ENCODE measurements around the gene SEPTIN12.

SEPTIN12 gene

GRCh38 chr16:4753227-4753626 lies 34.9 kb downstream of the SEPTIN12 start:
- ATAC-seq (replicated peaks; ENCODE audit: extremely low read depth, poor library complexity, severe bottlenecking) = no peak
- Mint-ChIP-seq H3K9me3 (no peaks in the 10 kb centered on the region), H3K27me3 (no peaks in the 10 kb centered on the region), H3K4me1 (peaks cover under 1% of the 10 kb centered on the region), H3K36me3 (ENCODE audit: insufficient read depth) (peaks cover 45% of the 10 kb centered on the region), H3K4me3 (no peak overlapping the region), H3K27ac (ENCODE audit: low read depth) (no peak overlapping the region)
- DNase-seq (ENCODE audit: low spot score in 2 of 2) = no peak

DNA sequence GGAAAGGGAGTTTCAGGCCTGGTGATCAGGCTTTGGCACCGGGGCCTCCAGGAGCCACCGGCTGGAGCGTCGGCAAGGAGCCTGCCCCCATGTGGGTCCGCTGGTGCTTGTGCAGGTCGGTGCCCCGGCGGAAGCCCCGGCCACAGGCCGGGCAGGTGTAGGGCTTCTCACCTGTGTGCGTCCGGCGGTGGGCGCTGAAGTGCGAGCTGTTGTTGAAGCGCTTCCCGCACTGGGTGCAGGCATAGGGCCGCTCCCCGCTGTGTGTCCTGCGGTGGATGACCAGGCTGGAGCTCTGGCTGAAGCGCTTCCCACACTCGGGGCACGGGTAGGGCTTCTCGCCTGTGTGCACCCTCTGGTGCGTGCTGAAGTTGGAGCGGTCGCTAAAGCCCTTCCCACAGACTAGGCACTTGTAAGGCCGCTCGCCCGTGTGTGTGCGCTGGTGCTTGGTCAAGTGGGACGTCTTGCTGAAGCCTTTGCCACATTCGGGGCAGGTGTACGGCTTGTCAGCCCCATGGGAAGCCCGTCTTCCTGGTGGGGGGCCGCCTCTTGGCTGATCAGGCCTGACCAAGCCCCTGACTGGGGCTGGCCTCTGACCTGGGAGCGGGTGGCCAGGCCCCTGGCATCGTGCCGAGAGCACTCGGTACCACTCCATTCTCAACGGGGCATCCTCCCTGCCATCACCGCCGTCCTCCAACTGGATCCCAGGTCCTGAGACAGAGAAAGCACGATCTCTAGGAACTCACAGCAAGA lies 35.6 kb downstream of the SEPTIN12 start:
- H3K27ac Mint-ChIP-seq (ENCODE audit: low read depth) = no peak overlapping the region

DNA sequence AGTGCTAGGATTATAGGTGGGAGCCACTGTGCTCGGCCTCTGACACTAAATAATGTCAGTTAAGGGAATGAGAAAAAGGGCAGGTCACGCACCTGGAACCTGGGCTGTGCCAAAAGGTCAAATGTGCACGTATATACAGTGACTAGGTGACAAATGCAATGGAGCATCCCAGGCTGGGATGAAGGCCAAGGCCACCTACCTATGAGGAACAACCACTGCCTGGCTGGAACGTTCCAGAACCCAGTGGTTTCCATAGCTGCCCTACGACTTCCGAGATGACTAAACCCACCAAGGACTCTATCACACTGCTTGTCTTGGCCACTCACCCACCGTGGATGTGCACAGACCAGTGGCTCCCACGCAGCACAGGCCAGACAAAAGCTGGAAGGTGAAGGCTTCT lies 37.2 kb downstream of the SEPTIN12 start:
- peaks cover 31% of the 10 kb centered on the region for H3K36me3 Mint-ChIP-seq (ENCODE audit: insufficient read depth)
- H3K9me3 Mint-ChIP-seq = no peaks in the 10 kb centered on the region
- H3K4me3 Mint-ChIP-seq = no peak overlapping the region
- H3K27me3 Mint-ChIP-seq = no peaks in the 10 kb centered on the region
- no peak overlapping the region for H3K27ac Mint-ChIP-seq (ENCODE audit: low read depth)
- no peak for DNase-seq (ENCODE audit: low spot score in 2 of 2)
- no peak for ATAC-seq (replicated peaks; ENCODE audit: extremely low read depth, poor library complexity, severe bottlenecking)
- H3K4me1 Mint-ChIP-seq = peaks cover 14% of the 10 kb centered on the region

More for the DNA sequence above, 35.6 kb downstream of the SEPTIN12 start:
- H3K4me3 Mint-ChIP-seq = no peak overlapping the region
- no peaks in the 10 kb centered on the region for H3K9me3 Mint-ChIP-seq
- no peak for ATAC-seq (replicated peaks; ENCODE audit: extremely low read depth, poor library complexity, severe bottlenecking)
- peaks cover 7% of the 10 kb centered on the region for H3K4me1 Mint-ChIP-seq
- no peak for DNase-seq (ENCODE audit: low spot score in 2 of 2)
- H3K36me3 Mint-ChIP-seq (ENCODE audit: insufficient read depth) = peaks cover 39% of the 10 kb centered on the region
- no peaks in the 10 kb centered on the region for H3K27me3 Mint-ChIP-seq

- no peak overlapping the region for H3K4me3 Mint-ChIP-seq
- DNase-seq (ENCODE audit: low spot score in 2 of 2) (no peak), ATAC-seq (replicated peaks; ENCODE audit: extremely low read depth, poor library complexity, severe bottlenecking) (no peak)
- H3K4me1 Mint-ChIP-seq = peaks cover 14% of the 10 kb centered on the region
- H3K27ac Mint-ChIP-seq (ENCODE audit: low read depth) = no peak overlapping the region
- no peaks in the 10 kb centered on the region for H3K9me3 Mint-ChIP-seq
- no peaks in the 10 kb centered on the region for H3K27me3 Mint-ChIP-seq
- peaks cover 21% of the 10 kb centered on the region for H3K36me3 Mint-ChIP-seq (ENCODE audit: insufficient read depth)
Observed at GRCh38 chr16:4749700-4750257, 38.4 kb downstream of the SEPTIN12 start.

- ATAC-seq (replicated peaks; ENCODE audit: extremely low read depth, poor library complexity, severe bottlenecking) (no peak), DNase-seq (ENCODE audit: low spot score in 2 of 2) (no peak)
- Mint-ChIP-seq H3K4me3 (no peak overlapping the region), H3K36me3 (ENCODE audit: insufficient read depth) (peaks cover 17% of the 10 kb centered on the region), H3K4me1 (peaks cover 14% of the 10 kb centered on the region), H3K9me3 (no peaks in the 10 kb centered on the region), H3K27ac (ENCODE audit: low read depth) (no peak overlapping the region), H3K27me3 (no peaks in the 10 kb centered on the region)
Observed at GRCh38 chr16:4748682-4749411, 39.3 kb downstream of the SEPTIN12 start.

GRCh38 chr16:4747906-4748681 lies 40.1 kb downstream of the SEPTIN12 start:
- Mint-ChIP-seq H3K27me3 (no peaks in the 10 kb centered on the region), H3K4me3 (peak overlapping the region; percentile 44), H3K9me3 (no peaks in the 10 kb centered on the region), H3K36me3 (ENCODE audit: insufficient read depth) (peaks cover 12% of the 10 kb centered on the region), H3K4me1 (peaks cover 20% of the 10 kb centered on the region), H3K27ac (ENCODE audit: low read depth) (peak overlapping the region; percentile 90)
- no peak for DNase-seq (ENCODE audit: low spot score in 2 of 2)
- no peak for ATAC-seq (replicated peaks; ENCODE audit: extremely low read depth, poor library complexity, severe bottlenecking)

DNA sequence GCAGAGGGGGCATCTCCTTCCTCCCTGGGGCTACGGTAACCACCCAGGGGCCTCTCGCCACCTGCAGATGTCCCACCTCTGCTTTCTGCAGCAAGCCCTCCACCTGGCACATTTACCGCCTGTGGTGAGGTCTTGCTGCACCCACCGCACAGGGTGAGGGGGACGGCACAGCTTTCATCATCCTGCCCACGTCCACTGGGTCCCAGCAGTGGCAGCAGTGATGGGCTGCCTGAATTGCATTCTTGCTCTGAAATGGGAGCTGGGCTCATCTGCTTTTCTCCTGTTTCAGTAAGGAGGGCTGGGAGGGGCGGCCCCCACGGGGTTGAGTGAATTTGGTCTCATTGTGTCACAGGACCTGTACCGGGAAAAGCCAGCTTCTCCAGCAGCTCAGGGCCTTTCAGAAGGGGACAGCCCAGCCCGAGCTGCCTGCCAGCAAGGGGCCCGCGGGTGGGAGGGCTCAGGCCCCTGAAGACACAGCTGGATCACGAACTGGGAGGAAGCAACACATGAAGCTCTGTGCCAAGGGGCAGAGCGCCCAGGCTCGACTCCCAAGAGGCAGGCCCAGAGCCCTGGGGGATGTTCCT lies 41.1 kb downstream of the SEPTIN12 start:
- no peaks in the 10 kb centered on the region for H3K9me3 Mint-ChIP-seq
- DNase-seq (ENCODE audit: low spot score in 2 of 2) = no peak
- H3K4me1 Mint-ChIP-seq = peaks cover 21% of the 10 kb centered on the region
- no peaks in the 10 kb centered on the region for H3K27me3 Mint-ChIP-seq
- peaks cover 11% of the 10 kb centered on the region for H3K36me3 Mint-ChIP-seq (ENCODE audit: insufficient read depth)
- no peak overlapping the region for H3K4me3 Mint-ChIP-seq
- peak overlapping the region; percentile 90 for H3K27ac Mint-ChIP-seq (ENCODE audit: low read depth)
- no peak for ATAC-seq (replicated peaks; ENCODE audit: extremely low read depth, poor library complexity, severe bottlenecking)

DNA sequence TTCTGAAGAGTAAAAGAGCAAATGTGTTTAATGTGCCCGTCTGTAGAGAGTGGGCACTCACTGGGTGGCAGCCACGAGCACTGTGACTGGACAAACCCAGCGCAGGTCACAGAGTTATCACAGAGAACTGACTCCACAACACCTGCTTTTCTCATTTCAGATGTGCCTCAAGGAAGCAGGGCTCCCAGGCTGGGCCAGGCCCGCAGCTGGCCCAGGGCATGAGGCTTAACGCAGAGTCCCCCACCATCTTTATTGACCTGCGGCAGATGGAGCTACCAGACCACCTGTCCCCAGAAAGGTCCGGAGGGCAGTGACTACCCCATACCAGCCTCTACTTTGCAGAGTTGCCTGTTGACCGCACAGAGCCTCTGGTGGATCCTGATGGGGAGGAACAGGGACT lies 41.9 kb downstream of the SEPTIN12 start:
- no peaks in the 10 kb centered on the region for H3K27me3 Mint-ChIP-seq
- H3K9me3 Mint-ChIP-seq = no peaks in the 10 kb centered on the region
- ATAC-seq (replicated peaks; ENCODE audit: extremely low read depth, poor library complexity, severe bottlenecking) (no peak), DNase-seq (ENCODE audit: low spot score in 2 of 2) (no peak)
- H3K4me1 Mint-ChIP-seq = peaks cover 21% of the 10 kb centered on the region
- no peak overlapping the region for H3K4me3 Mint-ChIP-seq
- H3K27ac Mint-ChIP-seq (ENCODE audit: low read depth) = no peak overlapping the region
- H3K36me3 Mint-ChIP-seq (ENCODE audit: insufficient read depth) = peaks cover 7% of the 10 kb centered on the region

GRCh38 chr16:4745274-4745569 lies 42.9 kb downstream of the SEPTIN12 start:
- no peaks in the 10 kb centered on the region for H3K36me3 Mint-ChIP-seq (ENCODE audit: insufficient read depth)
- H3K4me3 Mint-ChIP-seq = no peak overlapping the region
- DNase-seq (ENCODE audit: low spot score in 2 of 2) = no peak
- no peaks in the 10 kb centered on the region for H3K9me3 Mint-ChIP-seq
- ATAC-seq (replicated peaks; ENCODE audit: extremely low read depth, poor library complexity, severe bottlenecking) = no peak
- no peak overlapping the region for H3K27ac Mint-ChIP-seq (ENCODE audit: low read depth)
- peaks cover 21% of the 10 kb centered on the region for H3K4me1 Mint-ChIP-seq
- H3K27me3 Mint-ChIP-seq = no peaks in the 10 kb centered on the region

DNA sequence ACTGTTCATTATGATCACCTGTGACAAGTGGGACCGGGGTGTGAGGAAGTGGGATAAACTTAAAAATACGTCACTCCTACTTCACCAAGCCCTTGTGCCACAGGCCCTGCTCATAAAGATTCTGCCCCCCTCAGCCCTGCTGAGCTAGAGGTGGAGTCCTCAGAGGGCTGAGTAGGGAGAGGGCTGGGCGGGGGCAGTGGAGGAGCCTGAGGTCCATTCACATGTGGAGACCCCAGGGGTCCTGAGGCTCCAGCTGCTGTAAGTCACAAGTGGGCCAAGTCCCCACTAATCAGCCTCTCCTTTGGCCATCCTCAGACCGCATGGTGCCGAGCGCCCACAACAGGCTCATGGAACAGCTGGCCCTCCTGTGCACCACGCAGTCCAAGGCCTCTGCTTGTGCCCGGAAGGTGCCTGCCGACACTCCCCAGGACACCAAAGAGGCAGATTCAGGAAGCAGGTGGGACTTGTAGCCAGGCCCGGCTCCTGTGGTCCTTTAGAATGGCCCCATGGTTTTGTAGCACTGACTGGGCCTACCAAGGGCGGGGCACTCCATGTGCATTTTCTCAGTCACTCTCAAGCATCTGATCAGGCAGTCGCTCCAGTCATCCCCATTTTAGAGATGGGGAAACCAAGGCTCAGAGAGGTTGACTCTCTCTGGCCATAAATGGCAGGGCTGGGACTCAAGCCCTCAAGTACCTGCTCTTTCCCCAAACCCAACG lies 43.4 kb downstream of the SEPTIN12 start:
- no peak overlapping the region for H3K4me3 Mint-ChIP-seq
- peaks cover 21% of the 10 kb centered on the region for H3K4me1 Mint-ChIP-seq
- DNase-seq (ENCODE audit: low spot score in 2 of 2) (no peak), ATAC-seq (replicated peaks; ENCODE audit: extremely low read depth, poor library complexity, severe bottlenecking) (no peak)
- no peak overlapping the region for H3K27ac Mint-ChIP-seq (ENCODE audit: low read depth)
- no peaks in the 10 kb centered on the region for H3K27me3 Mint-ChIP-seq
- no peaks in the 10 kb centered on the region for H3K9me3 Mint-ChIP-seq
- no peaks in the 10 kb centered on the region for H3K36me3 Mint-ChIP-seq (ENCODE audit: insufficient read depth)

DNA sequence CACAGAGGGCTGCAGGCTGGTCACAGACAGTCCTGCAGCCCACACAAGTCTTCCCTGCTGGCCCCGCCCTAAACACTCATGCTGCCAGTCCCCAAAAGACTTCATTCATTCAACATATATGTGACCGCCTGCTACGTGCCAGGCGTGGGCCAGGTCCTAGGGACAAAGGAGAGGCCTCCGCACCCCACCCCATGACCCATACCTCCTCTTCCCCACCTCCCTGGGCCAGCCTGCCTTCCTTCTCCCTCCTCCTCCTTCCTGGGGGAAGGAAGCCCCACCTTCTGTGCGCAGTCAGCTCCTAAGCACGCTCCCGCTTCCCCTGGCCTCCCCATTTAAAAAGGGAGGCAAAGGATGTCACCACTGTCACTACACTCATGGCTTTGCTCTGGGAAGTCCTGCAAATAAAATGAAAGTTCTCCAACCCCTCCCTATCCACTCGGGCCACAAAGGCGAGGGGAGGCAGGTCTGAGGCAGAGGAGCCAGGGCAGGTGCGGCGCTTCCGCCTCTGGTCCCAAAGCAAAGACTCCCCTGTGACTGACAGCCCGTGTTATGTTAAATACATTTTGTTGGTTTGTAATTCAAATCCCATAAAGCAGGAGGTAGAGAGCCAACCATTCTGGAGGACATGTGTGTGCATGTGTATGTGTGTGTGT lies 44.8 kb downstream of the SEPTIN12 start:
- peaks cover 21% of the 10 kb centered on the region for H3K4me1 Mint-ChIP-seq
- no peaks in the 10 kb centered on the region for H3K36me3 Mint-ChIP-seq (ENCODE audit: insufficient read depth)
- no peaks in the 10 kb centered on the region for H3K9me3 Mint-ChIP-seq
- H3K27me3 Mint-ChIP-seq = no peaks in the 10 kb centered on the region
- ATAC-seq (replicated peaks; ENCODE audit: extremely low read depth, poor library complexity, severe bottlenecking) (no peak), DNase-seq (ENCODE audit: low spot score in 2 of 2) (no peak)
- peak overlapping the region; percentile 57 for H3K4me3 Mint-ChIP-seq
- peak overlapping the region; percentile 64 for H3K27ac Mint-ChIP-seq (ENCODE audit: low read depth)
